GM18498 (cell line): ENCODE data around the gene LCMT2.
"Not testable (repeated sequence)": the region's sequence is repeated elsewhere in the genome, so short reads cannot be mapped to it uniquely, and the experiment has no call there.

ENCODE experiments used
- ATAC-seq: cut with Tn5 transposase; IDR thresholded peaks from one replicate; pipeline ENCODE4 v1.9.1; 2021; ENCODE audit warnings: mild to moderate bottlenecking, moderate library complexity; ENCODE audit not compliant: unreplicated experiment

LCMT2 gene

DNA sequence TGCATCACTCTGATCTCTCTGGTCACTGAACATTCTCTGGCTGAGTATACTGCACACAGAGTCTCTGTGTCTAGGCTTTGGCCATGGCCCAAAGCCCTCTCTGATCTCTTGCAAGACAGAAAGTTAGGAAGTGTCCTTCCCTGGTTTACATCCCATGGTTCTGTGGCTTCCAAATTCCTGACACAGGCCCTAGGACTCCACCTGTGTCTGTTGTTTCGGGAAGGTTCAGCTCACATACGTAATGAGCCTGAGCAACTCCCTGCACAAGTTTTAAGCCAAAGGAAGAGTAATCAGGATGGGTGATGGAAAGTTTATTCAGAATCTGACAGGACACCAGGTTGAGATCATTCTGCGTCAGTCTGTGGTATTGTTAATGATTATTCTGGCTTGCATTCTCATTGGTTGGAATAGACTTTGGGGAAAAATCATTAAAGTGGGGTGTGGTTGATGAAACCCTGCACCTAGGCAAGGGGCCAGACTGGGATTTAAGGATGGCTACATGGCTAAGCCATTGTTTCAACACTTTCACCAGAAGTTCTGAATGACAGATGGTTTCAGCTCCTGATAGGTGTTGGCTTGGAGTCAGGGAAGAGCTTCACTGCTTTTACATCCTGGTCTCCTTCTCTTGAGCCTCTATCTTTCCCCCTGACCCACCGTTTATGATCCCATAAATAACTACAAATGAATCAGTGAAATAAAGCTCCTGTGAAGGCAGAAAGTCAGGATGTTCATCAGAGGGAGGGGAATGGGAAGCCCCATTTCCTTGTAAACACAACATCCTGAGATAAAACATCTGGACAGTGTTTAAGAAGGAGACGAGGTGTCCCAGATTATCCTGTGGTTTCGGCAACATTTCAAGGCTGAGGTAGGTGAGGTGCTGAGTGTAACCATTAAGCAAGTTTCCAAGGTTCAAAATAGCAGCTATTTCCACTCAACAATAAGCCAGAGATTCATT lies 14.1 kb downstream of the LCMT2 start:
- no peak for ATAC-seq

DNA sequence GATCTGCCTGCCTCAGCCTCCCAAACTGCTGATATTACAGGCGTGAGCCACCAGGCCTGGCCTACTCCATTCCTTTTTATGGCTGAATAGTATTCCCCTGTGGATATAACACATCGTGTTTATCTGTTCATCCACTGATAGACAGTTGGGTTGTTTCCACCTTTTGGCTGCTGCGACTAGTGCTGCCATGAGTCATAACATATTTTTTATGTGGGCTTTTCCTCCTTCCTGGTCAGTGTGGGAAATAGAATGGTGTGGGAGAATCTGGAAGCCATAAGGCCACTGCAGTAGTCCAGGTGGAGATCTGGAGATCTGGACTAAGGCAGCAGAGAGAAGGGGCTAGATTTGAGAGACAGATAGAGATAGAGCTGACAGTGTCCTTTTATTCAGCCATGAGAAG lies 16.2 kb downstream of the LCMT2 start:
- ATAC-seq: no peak

DNA sequence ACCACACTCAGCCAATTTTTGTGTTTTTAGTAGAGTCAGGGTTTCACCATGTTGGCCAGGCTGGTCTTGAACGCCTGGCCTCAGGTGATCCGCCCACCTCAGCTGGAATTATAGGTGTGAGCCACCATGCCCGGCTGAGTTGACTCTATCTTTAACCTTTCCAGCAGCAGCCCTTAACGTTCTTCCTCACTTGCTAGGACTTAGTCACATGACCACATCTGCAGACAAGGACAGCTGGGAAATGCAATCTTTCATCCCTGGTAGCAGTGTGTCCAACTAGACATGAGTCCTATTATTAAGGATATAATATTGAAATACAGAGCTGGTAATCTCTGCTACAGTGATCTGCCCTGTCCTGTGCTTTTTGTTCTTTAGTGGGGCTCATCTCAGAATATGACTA lies 18.0 kb downstream of the LCMT2 start:
- no peak for ATAC-seq

DNA sequence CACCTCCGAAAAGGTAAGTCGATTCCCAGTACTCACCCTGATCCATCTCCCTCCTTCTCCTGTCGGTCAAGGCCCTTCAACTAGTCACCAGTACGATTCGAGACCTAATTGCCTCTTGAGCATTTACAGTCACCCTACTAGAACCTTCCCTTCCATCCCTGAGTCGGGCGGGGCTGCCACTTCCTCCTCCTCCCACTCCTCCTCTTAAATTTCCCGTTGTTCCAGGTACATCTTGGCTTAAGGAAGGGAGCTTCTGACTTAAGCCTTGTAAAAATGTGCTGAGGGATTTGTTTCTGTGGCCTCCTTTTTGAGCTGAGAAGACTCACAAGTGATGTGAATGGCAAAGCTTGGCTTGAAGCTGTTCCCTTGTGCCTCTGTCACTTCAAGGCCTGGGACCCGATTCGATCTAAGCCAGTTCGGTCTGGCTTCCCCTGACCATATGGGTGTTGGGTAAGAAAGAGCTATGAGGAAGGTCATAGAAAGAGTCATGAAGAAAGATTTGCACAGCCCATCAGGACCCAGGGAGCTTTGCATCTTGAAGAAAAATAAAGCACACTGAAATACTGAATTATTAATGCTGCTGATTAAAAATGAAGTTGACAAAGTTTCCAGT lies 28.1 kb downstream of the LCMT2 start, which contains the start of gene TGM7:
TSS of gene TGM7 (minus strand) at position 51 of the 613 bp plus-strand sequence.
- ATAC-seq: no peak

DNA sequence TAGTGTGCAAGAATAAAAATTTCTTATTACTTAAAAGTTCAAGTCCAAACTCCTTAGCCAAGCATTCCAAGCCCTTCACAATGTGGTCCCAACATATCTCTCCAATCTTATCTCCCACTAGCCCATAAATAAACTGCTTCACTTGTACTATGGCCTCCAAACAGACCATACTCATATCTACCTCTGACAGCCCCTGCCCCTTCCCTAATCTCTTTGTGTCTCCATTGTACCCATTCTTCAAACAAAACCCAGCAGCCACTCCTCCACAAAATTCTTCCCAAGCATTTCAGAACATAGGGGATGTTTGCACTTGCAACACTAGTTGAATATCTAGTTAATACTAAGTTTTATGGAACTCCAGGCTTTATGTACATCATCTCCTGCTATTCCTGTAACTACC lies 30.5 kb downstream of the LCMT2 start:
- ATAC-seq: no peak

DNA sequence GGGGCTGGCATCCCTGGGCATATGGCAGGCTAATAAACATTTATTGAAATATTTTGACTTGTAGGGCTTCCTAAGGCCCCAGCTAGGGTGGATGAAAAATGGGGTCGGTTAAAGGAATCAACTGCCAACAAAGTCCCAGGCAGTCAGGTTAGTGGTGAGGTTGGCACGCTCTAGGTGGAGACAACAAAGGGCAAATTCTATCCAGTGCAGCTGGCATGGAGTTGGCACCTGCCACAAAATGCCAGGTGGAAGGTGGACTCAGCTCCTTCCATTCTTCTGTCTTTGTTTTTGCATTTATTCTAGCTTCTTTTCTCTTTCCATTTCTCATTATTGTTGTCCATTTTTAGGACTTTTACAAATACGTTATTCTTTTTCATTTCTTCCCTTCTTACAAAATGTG lies 31.0 kb downstream of the LCMT2 start:
- no peak for ATAC-seq

DNA sequence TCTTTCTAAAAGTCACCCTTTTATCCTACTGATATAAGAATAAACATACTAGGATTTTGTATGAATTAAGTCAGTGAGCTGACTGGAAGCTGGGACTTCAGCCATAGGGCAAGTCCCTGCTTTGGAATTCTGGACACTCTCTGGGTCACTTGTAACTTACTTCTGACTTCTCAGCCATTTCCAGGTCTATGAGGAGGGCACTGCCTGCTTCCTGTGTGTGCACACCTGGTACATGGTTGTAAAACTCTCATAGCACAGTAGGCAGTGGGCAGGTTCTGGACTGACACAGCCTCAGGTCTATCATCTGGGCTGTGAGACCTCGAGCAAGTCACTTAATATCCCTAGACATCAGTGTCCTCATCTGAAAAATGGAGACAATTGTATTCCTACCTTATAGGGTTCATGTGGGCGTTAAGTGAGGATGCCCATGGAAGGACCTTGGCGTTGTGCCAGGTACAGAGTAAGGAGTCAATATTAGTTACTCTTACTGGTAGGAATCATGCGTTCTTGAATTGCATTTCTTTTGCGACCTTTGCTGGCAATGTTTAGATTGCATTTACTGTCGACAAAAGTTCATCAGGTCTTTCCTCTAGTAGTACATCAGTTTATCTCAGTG lies 36.2 kb downstream of the LCMT2 start:
- ATAC-seq: no peak

DNA sequence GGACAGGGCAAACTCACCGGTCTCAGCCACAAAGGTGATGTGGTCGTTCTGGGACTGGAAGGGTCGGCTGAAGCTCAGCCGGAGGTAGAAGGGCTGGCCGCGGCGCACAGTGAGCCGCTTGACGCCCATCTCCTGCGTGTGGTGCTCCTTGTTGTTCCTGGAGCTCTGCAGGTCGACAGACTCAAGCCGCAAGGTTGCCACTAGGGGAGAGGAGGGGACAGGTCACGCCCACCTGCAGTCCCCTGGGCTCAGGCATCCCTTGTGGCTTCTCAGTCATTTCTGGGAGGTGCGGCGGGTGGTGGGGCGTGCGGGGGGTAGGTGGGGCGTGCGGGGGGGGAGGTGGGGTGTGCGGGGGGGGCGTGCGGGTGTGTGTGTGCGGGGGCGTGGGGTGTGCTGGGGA lies 36.9 kb downstream of the LCMT2 start:
- no peak for ATAC-seq

DNA sequence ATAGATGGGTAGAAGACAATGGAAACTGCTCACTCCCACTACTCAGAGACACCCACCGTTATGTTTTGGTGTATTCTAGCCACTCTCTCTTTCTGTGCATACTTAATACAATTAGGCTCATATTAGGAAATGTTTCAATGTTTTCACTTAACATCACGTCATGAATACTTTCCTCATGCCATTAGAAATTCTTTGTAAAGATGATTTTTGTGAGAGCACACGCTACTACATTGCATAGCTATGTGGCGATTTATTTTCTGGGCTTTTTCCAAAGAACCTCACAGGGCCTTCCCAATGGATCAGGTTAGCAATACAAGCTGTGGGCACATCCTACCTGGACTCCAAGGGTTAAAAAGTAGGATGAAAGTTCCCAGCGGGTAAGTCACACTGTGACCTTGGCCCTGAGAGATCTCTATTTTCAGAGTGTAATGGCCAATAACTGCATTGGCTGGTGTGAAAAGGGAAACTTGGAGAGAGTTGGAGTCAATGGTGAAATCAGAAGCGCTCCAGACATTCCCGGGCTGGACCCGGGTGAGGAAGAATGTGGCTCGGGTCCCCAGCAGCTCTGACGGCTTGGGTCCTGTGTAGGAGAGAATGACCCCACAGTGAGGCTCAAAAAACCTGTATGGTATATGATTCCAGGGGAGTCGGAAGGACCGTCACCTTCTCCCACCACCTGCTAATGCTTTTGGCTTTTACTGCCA lies 37.8 kb downstream of the LCMT2 start:
- no peak for ATAC-seq

DNA sequence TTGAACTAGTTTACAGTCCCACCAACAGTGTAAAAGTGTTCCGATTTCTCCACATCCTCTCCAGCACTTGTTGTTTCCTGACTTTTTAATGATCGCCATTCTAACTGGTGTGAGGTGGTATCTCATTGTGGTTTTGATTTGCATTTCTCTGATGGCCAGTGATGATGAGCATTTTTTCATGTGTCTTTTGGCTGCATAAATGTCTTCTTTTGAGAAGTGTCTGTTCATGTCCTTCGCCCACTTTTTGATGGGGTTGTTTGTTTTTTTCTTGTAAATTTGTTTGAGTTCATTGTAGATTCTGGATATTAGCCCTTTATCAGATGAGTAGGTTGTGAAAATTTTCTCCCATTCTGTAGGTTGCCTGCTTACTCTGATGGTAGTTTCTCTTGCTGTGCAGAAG lies 40.7 kb downstream of the LCMT2 start:
- not testable (repeated sequence) for ATAC-seq

DNA sequence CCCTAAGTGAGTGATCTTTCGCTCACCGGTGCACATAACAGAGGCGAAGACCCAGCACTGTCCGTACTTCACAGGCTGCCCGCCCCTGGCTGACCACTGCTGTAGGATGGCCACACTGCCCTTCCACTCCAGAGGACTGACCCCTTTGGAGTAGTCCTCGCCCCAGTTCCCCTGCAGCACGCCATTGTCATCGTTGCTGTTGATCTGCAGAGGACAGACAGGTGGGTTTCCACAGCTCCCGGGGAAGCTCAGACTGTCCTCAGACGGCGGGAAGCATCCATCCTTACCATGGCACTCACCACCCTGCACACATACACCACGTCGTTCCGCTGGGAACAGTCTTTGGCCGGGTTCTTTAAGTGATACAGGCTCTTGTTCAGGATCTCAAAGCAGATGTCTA lies 43.1 kb downstream of the LCMT2 start:
- no peak for ATAC-seq

DNA sequence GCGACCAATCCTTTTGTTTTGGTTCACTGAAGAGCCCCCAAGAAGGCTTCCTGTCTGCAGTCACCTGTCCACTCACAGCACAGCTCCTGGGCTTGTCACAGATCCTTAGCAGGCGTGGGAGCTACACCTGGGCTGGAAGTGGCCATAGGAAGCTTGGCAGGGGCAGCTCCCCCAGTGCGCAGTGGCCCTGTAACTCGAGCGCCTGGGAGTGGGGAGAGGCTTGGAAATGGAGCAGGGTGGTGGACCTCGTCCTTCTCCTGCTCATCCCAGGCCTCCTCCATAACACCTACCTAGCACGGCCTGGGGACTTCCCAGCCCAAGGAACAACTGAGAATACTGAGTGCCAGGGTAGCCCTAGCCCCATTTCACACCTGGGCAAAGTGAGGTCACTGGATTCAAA lies 44.3 kb downstream of the LCMT2 start:
- no peak for ATAC-seq

DNA sequence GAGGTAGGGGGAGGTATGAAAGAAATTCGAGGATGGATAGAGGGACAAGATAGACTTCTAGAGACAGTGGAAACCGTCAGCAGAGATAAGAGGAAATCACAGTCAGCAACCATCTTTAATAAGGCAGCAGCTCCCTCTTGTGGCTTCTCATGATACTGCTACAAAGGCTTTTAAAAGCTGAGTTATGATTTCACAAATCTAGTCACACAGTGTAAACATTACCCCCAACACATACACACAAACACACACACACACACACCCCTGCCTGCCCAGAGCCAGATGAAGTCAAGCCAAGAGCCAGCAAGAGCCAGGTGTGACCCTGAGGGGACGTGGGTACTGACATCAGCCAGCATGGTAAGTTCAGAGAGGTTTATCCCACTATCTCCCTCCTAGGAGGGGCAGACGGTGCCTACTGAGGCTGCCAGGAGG lies 44.8 kb downstream of the LCMT2 start:
- no peak for ATAC-seq

DNA sequence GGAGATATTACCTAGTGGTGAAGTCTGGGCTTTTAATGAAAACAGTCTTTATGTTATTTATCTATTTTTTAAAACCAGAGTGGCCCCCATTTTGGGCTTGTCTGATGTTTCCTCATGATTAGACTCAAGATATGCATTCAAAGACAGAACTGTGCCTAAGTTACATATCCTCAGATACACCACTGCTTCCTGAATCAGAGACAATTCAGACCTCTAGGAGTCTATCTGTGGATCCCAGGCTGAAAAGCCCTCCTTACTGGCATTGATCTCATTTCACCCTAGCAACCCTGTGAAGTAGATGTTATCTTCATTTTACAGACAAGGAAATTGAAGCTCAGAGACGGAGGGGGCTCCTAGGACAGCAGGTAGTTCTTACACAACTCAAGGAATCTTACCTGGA lies 46.8 kb downstream of the LCMT2 start:
- ATAC-seq: no peak

DNA sequence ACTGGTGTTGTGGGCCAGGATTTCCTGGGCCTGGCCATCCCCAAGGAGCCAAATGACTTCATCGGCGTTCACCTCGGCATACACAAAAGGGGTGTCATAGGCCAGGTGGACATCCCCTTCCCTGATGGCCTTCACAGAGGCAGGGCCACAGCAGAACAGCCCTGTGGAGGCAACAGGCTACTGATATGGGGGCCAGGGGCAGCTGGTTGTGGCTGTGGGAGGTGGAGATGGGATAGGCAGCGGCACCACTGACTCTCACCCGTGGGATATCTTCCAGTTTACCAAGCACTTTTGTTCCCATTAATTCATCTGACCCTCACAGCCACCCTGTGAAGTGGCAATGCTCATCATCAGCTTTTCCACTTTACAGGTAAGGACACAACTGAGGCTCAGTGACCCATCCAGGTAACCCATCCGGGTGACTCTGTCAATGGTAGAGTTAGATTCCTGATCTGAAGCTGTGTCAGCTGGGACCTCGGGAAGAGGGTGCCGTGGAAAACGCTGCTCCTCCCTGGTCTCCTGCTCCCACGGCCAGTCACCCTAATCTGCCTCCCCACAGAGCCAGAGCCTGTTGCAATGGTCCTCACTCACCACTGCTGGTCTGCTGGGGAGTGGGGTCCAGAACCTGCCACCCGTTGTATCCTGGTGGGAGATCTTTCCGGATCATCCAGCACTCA lies 48.3 kb downstream of the LCMT2 start:
- ATAC-seq: no peak

DNA sequence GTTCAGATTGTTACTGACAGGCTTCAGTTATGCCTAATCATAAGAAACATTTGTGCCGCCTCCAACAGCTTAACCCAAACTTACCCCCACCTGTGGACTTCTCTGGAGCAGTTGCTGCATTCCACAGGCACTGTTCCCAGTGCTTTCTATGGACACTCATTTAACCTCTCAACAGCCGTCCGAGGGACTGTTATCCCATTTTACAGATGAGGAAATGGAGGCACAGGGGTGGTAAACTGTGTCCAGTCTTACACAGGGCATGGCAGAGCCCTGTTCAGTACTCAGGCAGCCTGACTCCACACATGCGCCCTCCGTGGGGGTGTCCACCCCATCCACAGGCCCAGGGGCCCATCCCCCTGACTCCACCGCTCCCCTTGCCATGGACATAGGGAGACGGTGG lies 49.4 kb downstream of the LCMT2 start:
- no peak for ATAC-seq

DNA sequence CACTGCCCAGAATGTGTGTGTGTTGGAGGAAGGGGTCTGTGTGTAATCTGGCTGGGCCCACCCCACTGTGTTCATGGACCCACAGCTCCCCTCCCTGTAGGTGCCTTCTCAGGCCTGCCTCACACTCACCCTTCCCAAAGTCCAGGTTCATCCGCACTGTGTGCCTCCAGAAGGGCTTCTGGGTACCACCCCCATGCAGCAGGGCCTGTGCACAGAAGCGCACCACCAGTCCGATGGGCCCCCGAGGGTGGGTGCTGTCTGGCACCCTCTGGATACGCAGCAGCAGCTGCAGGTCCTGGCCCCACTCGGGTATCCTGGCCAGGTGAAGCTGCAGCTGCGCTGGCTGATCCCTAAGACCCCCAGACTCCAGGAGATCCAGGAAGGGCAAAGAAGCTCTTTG lies 50.9 kb downstream of the LCMT2 start:
- ATAC-seq: no peak

DNA sequence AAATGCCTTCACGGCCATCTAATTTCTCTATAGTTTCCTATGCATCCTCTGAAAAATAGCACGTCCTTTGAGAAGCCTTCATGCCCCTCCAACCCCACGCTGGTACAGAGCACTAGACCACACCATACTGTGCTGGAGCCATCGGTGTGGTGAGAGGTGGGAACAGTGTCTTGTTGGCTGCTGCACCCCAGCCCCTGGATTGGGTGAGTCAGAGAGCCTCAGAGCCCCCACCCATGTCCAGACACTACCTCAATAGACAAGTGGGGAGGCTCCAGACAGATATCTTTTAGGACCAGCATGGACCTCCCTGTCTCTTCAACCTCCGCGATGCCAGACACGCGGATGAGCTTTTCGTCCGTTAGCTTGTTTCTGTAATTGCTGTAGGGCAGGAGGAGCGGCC lies 51.5 kb downstream of the LCMT2 start:
- ATAC-seq: no peak

DNA sequence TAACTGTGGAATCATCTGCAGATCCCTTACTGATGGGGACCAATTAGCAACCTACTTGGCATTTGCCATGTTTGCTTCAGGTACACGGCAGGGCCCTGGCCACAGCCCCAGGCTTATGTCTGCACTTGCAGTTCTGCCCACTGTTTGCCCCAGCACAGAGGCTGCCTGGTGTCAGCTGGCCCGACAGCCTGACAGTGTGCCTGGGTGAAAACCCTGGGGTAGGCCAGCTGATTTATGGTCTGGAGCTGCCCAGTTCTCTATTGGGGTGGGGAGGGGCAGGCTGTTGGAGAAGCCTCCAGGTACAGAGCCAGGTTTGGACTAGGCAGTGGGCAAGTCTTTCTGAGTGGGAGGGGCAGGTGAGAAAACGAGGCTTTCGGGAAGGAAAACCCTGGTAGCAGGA lies 52.5 kb downstream of the LCMT2 start:
- ATAC-seq: no peak

DNA sequence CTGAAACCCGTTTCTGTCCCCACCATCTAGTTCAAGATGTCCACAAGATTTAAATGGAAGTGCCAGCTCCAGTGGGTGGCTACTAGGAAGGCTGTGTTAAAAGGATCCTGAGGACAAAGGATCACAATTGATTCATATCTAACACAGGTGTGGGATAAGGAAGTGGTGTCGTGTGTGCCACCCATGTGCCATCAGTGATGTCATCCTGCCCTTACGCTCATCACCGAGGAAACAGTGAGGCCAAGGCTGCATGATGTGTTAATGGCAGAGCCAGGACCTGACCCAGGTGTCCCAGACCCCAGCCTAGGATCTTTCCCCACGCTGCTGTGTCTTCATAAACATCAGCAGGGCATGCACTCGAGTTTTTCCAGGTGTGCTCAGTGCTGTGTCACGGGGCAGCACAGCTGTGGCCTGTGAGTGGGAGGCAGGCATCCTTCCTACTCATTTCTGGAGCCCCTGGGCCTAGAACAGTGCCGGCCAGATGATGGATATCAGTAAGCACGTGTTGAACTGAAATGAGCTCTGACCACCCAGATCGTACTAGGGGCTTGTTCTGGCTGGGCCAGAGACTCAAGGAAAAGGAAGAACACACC lies 53.0 kb downstream of the LCMT2 start:
- ATAC-seq: no peak
